ENCODE results near the gene NME9.

DNA sequence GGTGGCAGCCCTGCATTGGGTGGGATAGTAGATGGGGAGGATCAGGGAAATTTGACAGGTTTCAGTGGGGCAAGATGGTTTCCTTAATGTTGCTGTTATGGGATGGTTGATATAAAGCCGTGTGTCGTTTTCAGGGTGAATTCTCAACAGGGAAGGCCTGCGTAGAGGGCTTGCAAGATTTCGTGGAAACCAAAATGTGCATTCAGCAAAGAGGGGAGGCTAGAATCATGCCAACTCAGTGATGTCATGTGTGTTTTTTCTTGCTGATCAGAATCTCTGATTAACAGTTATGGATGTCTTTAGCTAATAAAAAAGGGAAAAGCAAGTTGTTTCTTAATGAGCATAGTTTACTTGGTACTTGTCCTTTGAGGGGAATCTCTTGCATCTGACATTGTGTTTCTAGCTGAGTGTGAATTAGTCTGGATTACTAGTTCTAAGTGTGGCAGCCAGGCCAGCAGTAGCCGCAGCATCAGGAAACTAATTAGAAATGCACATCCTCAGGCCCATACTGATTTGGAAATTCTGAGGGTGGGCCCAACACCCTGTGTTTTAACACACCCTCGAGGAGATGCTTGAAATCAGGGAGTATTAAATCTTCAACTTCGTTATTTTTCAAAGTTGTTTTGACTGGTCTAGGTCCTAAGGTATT, 43.6 kb upstream of the NME9 start:
- TF ChIP-seq CTCF (IDR thresholded peaks at IDR 0.05; ENCODE audit: low read depth, low read length), result no peak
- TF ChIP-seq POLR2A (IDR thresholded peaks at IDR 0.05; ENCODE audit: extremely low read depth, insufficient read length), result no peak
- TF ChIP-seq, protein P1, sequence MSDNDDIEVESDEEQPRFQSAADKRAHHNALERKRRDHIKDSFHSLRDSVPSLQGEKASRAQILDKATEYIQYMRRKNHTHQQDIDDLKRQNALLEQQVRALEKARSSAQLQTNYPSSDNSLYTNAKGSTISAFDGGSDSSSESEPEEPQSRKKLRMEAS (IDR thresholded peaks at IDR 0.05; ENCODE audit: low read depth, low read length), result no peak
